ENCODE results near the gene MED19. TPM values are rescaled to one million over a fixed set of nuclear protein-coding genes. Genes with fewer than 3 reads are reported as not detected.

Gene MED19
- total RNA-seq, 1 experiment from 2014 or later: 35.0 TPM

Other genes starting within 250 kb of the MED19 start
- gene SLC43A1, start 196.5 kb downstream of the MED19 start, total RNA-seq (2014; rRNA removed): 5.1 and 7.7 TPM in 2 replicates
- gene TIMM10, start 181.5 kb downstream of the MED19 start, total RNA-seq (2014; rRNA removed): 46.7 and 53.8 TPM in 2 replicates
- not detected in 2 replicates for gene SMTNL1, start 174.6 kb downstream of the MED19 start, total RNA-seq (2014; rRNA removed)
- gene UBE2L6, start 144.5 kb downstream of the MED19 start, total RNA-seq (2014; rRNA removed): 25.8 and 48.2 TPM in 2 replicates
- 5.2 and 5.4 TPM in 2 replicates for gene SERPING1, start 114.5 kb downstream of the MED19 start, total RNA-seq (2014; rRNA removed)
- 0.32 and 0.46 TPM in 2 replicates for gene YPEL4, start 62.3 kb downstream of the MED19 start, total RNA-seq (2014; rRNA removed)
- 25.3 TPM in 2 replicates for gene CLP1, start 54.5 kb downstream of the MED19 start, total RNA-seq (2014; rRNA removed)
- 50.3 and 55.1 TPM in 2 replicates for gene ZDHHC5, start 44.1 kb downstream of the MED19 start, total RNA-seq (2014; rRNA removed)
- 105 TPM in 2 replicates for gene TMX2, start 378 bp upstream of the MED19 start, total RNA-seq (2014; rRNA removed)
- 123 and 183 TPM in 2 replicates for gene SELENOH, start 29.3 kb upstream of the MED19 start, total RNA-seq (2014; rRNA removed)
- not detected in 2 replicates for gene BTBD18, start 39.6 kb upstream of the MED19 start, total RNA-seq (2014; rRNA removed)
- 68.5 and 83.3 TPM in 2 replicates for gene CTNND1, start 49.6 kb upstream of the MED19 start, total RNA-seq (2014; rRNA removed)

All from LHCN-M2 (cell line).